B cell (primary cell): ENCODE measurements around the gene KCNQ2. TPM values are rescaled to one million over a fixed set of nuclear protein-coding genes. Genes with fewer than 3 reads are reported as not detected.

Experiments
- ATAC-seq: fragments of 200-7000 bp; cut with Tn5 transposase; one replicate; pipeline ENCODE4 v1.10.0; 2021; ENCODE audit warnings: low read depth, mild to moderate bottlenecking, moderate number of reproducible peaks, moderate library complexity
- CTCF ChIA-PET: fragments of 350-600 bp; sonication (Branson Sonifier 250); formaldehyde crosslinking; loops from one replicate; lab custom pipeline; 2021; ENCODE audit warnings: antibody characterized with exemption, inconsistent platforms; lab: Charles Lee
- POLR2A ChIA-PET: fragments of 350-600 bp; sonication (Branson Sonifier 250); formaldehyde crosslinking; loops from one replicate; lab custom pipeline; 2021; ENCODE audit warnings: antibody characterized with exemption; lab: Charles Lee
- DNase-seq: peaks from one replicate; pipeline ENCODE4 v3.0.0; 2013
- H2AFZ ChIP-seq: 2 replicates; pipeline ENCODE4 v1.6.1; 2012; ENCODE audit warnings: mild to moderate bottlenecking, low read depth, low read length; ENCODE audit not compliant: insufficient read depth, poor library complexity, severe bottlenecking
- H3K27ac ChIP-seq, 2 donors: 1 replicate in 1 of 2; 2 replicates in 1 of 2; pipeline ENCODE4 v1.5.1; 2012 to 2013; ENCODE audit warnings: low read length in 2 of 2, mild to moderate bottlenecking in 2 of 2, moderate library complexity in 1 of 2
- H3K27me3 ChIP-seq, 4 experiments: fragments of 200-600 bp in 1 of 4; sonication (generic) in 1 of 4; replicated peaks in 1 of 4; 1 replicate in 2 of 4; 2 replicates in 2 of 4; pipeline versions ENCODE4 v1.6.1 to v1.7.0; 2013 to 2016; ENCODE audit warnings: low read length in 3 of 4, mild to moderate bottlenecking in 2 of 4, mixed read lengths in 1 of 4, moderate library complexity in 1 of 4; ENCODE audit not compliant: insufficient read depth in 4 of 4, control insufficient read depth in 3 of 4; ENCODE audit errors: control extremely low read depth in 1 of 4
- H3K36me3 ChIP-seq, 2 experiments: replicated peaks in 1 of 2; 1 replicate in 1 of 2; 2 replicates in 1 of 2; pipeline versions ENCODE4 v1.6.1 to v1.7.1; 2013; ENCODE audit warnings: low read length in 1 of 2; ENCODE audit not compliant: insufficient read depth in 2 of 2, control insufficient read depth in 1 of 2; ENCODE audit errors: control extremely low read depth in 1 of 2, extremely low read depth in 1 of 2
- H3K4me1 ChIP-seq, 2 donors: fragments of 200-600 bp in 1 of 2; sonication (generic) in 1 of 2; 1 replicate in 1 of 2; 2 replicates in 1 of 2; pipeline versions ENCODE4 v1.5.1 to v1.6.1; 2013 to 2017; ENCODE audit warnings: low read length in 2 of 2; ENCODE audit not compliant: control insufficient read depth in 2 of 2, insufficient read depth in 2 of 2
- H3K4me2 ChIP-seq: replicated peaks from 2 replicates; pipeline ENCODE3; 2012; ENCODE audit warnings: mild to moderate bottlenecking, low read depth, low read length; ENCODE audit not compliant: poor library complexity, severe bottlenecking
- H3K4me3 ChIP-seq, 5 experiments: fragments of 200-600 bp in 1 of 5; sonication (generic) in 1 of 5; 1 replicate in 3 of 5; 2 replicates in 2 of 5; pipeline versions ENCODE4 v1.5.1 to v1.7.0; 2011 to 2016; ENCODE audit warnings: low read length in 4 of 5, mild to moderate bottlenecking in 4 of 5, low read depth in 2 of 5, control low read depth in 1 of 5, moderate library complexity in 1 of 5; ENCODE audit not compliant: insufficient read depth in 1 of 5; ENCODE audit errors: control extremely low read depth in 1 of 5, extremely low read depth in 1 of 5
- H3K79me2 ChIP-seq: fragments of 200-600 bp; sonication (generic); one replicate; pipeline ENCODE4 v1.6.0; 2016; ENCODE audit warnings: low read length; ENCODE audit not compliant: control insufficient read depth, insufficient read depth
- H3K9ac ChIP-seq: fragments of 200-600 bp; sonication (generic); 2 replicates; pipeline ENCODE4 v1.6.1; 2017; ENCODE audit warnings: mild to moderate bottlenecking, low read length, moderate library complexity
- H3K9me3 ChIP-seq, 3 donors: one replicate each; pipeline versions ENCODE4 v1.6.1 to v1.7.1; 2013; ENCODE audit warnings: low read length in 2 of 3; ENCODE audit not compliant: control insufficient read depth in 2 of 3, insufficient read depth in 1 of 3; ENCODE audit errors: control extremely low read depth in 1 of 3
- H4K20me1 ChIP-seq: 2 replicates; pipeline ENCODE4 v1.6.0; 2012; ENCODE audit warnings: mild to moderate bottlenecking, low read length; ENCODE audit not compliant: insufficient read depth, control insufficient read depth, poor library complexity, severe bottlenecking
- H3K27ac Mint-ChIP-seq: one replicate; pipeline ENCODE4 v1.8.0; 2021; ENCODE audit warnings: mixed read lengths
- H3K27me3 Mint-ChIP-seq: one replicate; pipeline ENCODE4 v1.8.0; 2021; ENCODE audit warnings: mixed read lengths
- H3K4me1 Mint-ChIP-seq: one replicate; pipeline ENCODE4 v1.8.0; 2021; ENCODE audit warnings: mixed read lengths
- H3K4me3 Mint-ChIP-seq: one replicate; pipeline ENCODE4 v1.8.0; 2021; ENCODE audit warnings: mixed read lengths
- H3K9me3 Mint-ChIP-seq: one replicate; pipeline ENCODE4 v1.8.0; 2022; ENCODE audit warnings: mixed read lengths; ENCODE audit not compliant: insufficient read depth
- CTCF ChIP-seq: fragments of 200-600 bp; IDR thresholded peaks from one replicate; pipeline ENCODE4 v1.8.0; 2022; ENCODE audit warnings: antibody characterized with exemption, mild to moderate bottlenecking
- EZH2 ChIP-seq: IDR thresholded peaks from 2 replicates; pipeline ENCODE4 v1.6.1; 2012; ENCODE audit warnings: borderline replicate concordance, low read depth, mild to moderate bottlenecking, moderate library complexity, low read length; ENCODE audit not compliant: insufficient read depth, poor library complexity, severe bottlenecking
- WGBS: methylation state at CpG from one replicate; pipeline ENCODE4 v1.1.5; 2013; ENCODE audit warnings: missing lambda C conversion rate; ENCODE audit not compliant: insufficient coverage; 5-methylcytosine and 5-hydroxymethylcytosine counted together
- intact Hi-C: fragments of 100-400 bp; cut with micrococcal nuclease; formaldehyde crosslinking; loops from one replicate; pipeline ENCODE4 v1.10.0; 2022
- polyA plus RNA-seq: library from polyadenylated mRNA; depleted of rRNA; stranded (reverse); fragments of >200 nt; gene quantifications from 2 replicates; pipeline ENCODE4 v1.2.3, GENCODE V29; 2012
- total RNA-seq, 2 donors: library from RNA; stranded (reverse); fragments of 120-200 nt in 1 of 2; gene quantifications; 1 replicate in 1 of 2; 2 replicates in 1 of 2; pipeline versions ENCODE4 v1.2.3 to v1.2.4, GENCODE V29; 2013 to 2022

KCNQ2 gene
- total and polyA plus RNA-seq, 2 donors (not counting 1 experiment from before 2014, with no cell fraction given) = 0.12 TPM; not detected in 1

GRCh38 chr20:63502671-63503172 lies 30.3 kb upstream of the KCNQ2 start:
- intact Hi-C loops = no loop called here
- Histone ChIP-seq H3K27me3 (peaks cover 0 to 27% (median 8%) of the 10 kb centered on the region in 4 experiments), H3K79me2 (no peaks in the 10 kb centered on the region), H3K4me1 (peaks cover 13 to 16% of the 10 kb centered on the region in 2 donors), H4K20me1 (no peaks in the 10 kb centered on the region), H3K4me2 (no peak overlapping the region), H3K4me3 (no peak overlapping the region), H3K9me3 (peaks cover 0 to 34% (median 0%) of the 10 kb centered on the region in 3 donors), H3K9ac (no peak overlapping the region), H2AFZ (no peak overlapping the region), H3K27ac (no peak overlapping the region), H3K36me3 (no peaks in the 10 kb centered on the region)
- peaks cover 18% of the 10 kb centered on the region for H3K27me3 Mint-ChIP-seq
- H3K9me3 Mint-ChIP-seq = peaks cover 2% of the 10 kb centered on the region
- H3K4me3 Mint-ChIP-seq = no peak overlapping the region
- no peaks in the 10 kb centered on the region for H3K4me1 Mint-ChIP-seq
- no peak for ATAC-seq
- TF ChIP-seq EZH2 (no peak), CTCF (no peak)
- H3K27ac Mint-ChIP-seq = no peak overlapping the region
- 79% methylated on average over 14 of the region's 15 CpGs for WGBS
- no peak for DNase-seq
- ChIA-PET CTCF (interaction anchor here (1.1 kb wide), 1 partner anchor 9 kb away, joined by 3 read pairs; no protein-coding TSS in a partner anchor), POLR2A (no interaction called here)

- no peaks in the 10 kb centered on the region for H4K20me1 ChIP-seq
- H2AFZ ChIP-seq = no peak overlapping the region
- H3K36me3 ChIP-seq = no peaks in the 10 kb centered on the region
- CTCF ChIA-PET = no interaction called here
- TF ChIP-seq EZH2 (no peak), CTCF (no peak)
- POLR2A ChIA-PET = no interaction called here
- intact Hi-C loops = no loop called here
- Mint-ChIP-seq H3K4me1 (peaks cover 2% of the 10 kb centered on the region), H3K27ac (no peak overlapping the region), H3K4me3 (no peak overlapping the region), H3K27me3 (peaks cover 20% of the 10 kb centered on the region), H3K9me3 (peaks cover 2% of the 10 kb centered on the region)
- H3K4me3 ChIP-seq = no peak overlapping the region
- peaks cover 0 to 33% (median 11%) of the 10 kb centered on the region in 4 experiments for H3K27me3 ChIP-seq
- no peak overlapping the region for H3K27ac ChIP-seq
- no peak overlapping the region for H3K4me2 ChIP-seq
- H3K4me1 ChIP-seq = peaks cover 14 to 16% of the 10 kb centered on the region in 2 donors
- H3K9ac ChIP-seq = no peak overlapping the region
- WGBS = 45% methylated on average over 24 of the region's 26 CpGs
- H3K9me3 ChIP-seq = peaks cover 0 to 34% (median 0%) of the 10 kb centered on the region in 3 donors
- DNase-seq = no peak
- ATAC-seq = no peak
- no peaks in the 10 kb centered on the region for H3K79me2 ChIP-seq
Observed at GRCh38 chr20:63501818-63502670, 29.6 kb upstream of the KCNQ2 start.
